HepG2 (cell line): ENCODE data around the gene TMOD2. TPM values are rescaled to one million over a fixed set of nuclear protein-coding genes. Genes with fewer than 3 reads are reported as not detected.

ENCODE experiments used
- ZBTB7A ChIP-seq: sonication (generic); formaldehyde crosslinking; IDR thresholded peaks from 2 replicates; pipeline ENCODE4 v1.8.0; 2022; ENCODE audit warnings: mild to moderate bottlenecking, missing genetic modification reagents
- ZFP62 ChIP-seq: sonication (generic); formaldehyde crosslinking; IDR thresholded peaks from 2 replicates; pipeline ENCODE4 v1.4.0; 2020; ENCODE audit warnings: missing genetic modification reagents
- polyA plus RNA-seq, 8 experiments: library from polyadenylated mRNA; depleted of rRNA in 3 of 8; stranded (reverse) in 7 of 8; unstranded in 1 of 8; fragments of >200 nt; fragmentation: Illumina TruSeq in 4 of 8; extraction: Trizol in 4 of 8; gene quantifications; 2 replicates each; pipeline versions ENCODE4 v1.2.1 to v1.2.3, GENCODE V29; 2011 to 2016; ENCODE audit warnings: low read depth in 4 of 8, missing spikeins in 1 of 8, mixed read lengths in 1 of 8; ENCODE audit not compliant: insufficient read depth in 1 of 8
- total RNA-seq, 5 experiments: library from RNA; depleted of rRNA; stranded (reverse); fragments of >200 nt; fragmentation: Illumina TruSeq; extraction: Trizol; gene quantifications; 2 replicates each; pipeline ENCODE4 v1.2.3, GENCODE V29; 2016; ENCODE audit warnings: low read depth in 1 of 5
- TF ChIP-seq, protein P1 (sequence below): sonication (generic); formaldehyde crosslinking; IDR thresholded peaks from 2 replicates; pipeline ENCODE4 v1.4.0; 2020; ENCODE audit warnings: mild to moderate bottlenecking, missing genetic modification reagents
- TF ChIP-seq, protein P2 (sequence below): sonication (generic); formaldehyde crosslinking; conservative IDR thresholded peaks from 2 replicates; pipeline ENCODE4 v1.8.0; 2022; ENCODE audit warnings: low read depth, missing genetic modification reagents

TMOD2 gene
- total and polyA plus RNA-seq, 2 of the 13 experiments (the other 11 are each of a cell fraction or from before 2014, with no cell fraction given): 0.01 to 0.02 TPM

DNA sequence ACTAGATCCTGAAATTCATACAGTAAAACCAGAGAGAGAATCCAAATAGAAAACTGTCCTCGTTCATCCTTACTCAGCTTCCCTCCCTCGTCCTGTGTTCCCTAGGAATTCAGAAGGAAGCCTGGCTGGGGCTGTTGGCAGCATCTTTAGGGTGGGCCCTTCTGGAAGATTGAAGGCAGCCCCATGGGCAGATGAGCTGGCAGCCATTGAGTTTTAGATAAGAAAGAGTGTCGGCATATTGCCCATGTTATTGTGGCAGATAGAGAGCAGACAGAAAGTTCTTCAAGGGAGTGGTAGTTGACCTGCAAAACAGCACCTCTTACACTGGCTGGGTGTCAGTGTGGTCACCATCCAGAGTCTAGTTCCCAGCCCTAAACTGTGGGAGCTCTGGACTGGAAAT lies 23.5 kb downstream of the TMOD2 start (continued):
- TF ChIP-seq, protein P1, sequence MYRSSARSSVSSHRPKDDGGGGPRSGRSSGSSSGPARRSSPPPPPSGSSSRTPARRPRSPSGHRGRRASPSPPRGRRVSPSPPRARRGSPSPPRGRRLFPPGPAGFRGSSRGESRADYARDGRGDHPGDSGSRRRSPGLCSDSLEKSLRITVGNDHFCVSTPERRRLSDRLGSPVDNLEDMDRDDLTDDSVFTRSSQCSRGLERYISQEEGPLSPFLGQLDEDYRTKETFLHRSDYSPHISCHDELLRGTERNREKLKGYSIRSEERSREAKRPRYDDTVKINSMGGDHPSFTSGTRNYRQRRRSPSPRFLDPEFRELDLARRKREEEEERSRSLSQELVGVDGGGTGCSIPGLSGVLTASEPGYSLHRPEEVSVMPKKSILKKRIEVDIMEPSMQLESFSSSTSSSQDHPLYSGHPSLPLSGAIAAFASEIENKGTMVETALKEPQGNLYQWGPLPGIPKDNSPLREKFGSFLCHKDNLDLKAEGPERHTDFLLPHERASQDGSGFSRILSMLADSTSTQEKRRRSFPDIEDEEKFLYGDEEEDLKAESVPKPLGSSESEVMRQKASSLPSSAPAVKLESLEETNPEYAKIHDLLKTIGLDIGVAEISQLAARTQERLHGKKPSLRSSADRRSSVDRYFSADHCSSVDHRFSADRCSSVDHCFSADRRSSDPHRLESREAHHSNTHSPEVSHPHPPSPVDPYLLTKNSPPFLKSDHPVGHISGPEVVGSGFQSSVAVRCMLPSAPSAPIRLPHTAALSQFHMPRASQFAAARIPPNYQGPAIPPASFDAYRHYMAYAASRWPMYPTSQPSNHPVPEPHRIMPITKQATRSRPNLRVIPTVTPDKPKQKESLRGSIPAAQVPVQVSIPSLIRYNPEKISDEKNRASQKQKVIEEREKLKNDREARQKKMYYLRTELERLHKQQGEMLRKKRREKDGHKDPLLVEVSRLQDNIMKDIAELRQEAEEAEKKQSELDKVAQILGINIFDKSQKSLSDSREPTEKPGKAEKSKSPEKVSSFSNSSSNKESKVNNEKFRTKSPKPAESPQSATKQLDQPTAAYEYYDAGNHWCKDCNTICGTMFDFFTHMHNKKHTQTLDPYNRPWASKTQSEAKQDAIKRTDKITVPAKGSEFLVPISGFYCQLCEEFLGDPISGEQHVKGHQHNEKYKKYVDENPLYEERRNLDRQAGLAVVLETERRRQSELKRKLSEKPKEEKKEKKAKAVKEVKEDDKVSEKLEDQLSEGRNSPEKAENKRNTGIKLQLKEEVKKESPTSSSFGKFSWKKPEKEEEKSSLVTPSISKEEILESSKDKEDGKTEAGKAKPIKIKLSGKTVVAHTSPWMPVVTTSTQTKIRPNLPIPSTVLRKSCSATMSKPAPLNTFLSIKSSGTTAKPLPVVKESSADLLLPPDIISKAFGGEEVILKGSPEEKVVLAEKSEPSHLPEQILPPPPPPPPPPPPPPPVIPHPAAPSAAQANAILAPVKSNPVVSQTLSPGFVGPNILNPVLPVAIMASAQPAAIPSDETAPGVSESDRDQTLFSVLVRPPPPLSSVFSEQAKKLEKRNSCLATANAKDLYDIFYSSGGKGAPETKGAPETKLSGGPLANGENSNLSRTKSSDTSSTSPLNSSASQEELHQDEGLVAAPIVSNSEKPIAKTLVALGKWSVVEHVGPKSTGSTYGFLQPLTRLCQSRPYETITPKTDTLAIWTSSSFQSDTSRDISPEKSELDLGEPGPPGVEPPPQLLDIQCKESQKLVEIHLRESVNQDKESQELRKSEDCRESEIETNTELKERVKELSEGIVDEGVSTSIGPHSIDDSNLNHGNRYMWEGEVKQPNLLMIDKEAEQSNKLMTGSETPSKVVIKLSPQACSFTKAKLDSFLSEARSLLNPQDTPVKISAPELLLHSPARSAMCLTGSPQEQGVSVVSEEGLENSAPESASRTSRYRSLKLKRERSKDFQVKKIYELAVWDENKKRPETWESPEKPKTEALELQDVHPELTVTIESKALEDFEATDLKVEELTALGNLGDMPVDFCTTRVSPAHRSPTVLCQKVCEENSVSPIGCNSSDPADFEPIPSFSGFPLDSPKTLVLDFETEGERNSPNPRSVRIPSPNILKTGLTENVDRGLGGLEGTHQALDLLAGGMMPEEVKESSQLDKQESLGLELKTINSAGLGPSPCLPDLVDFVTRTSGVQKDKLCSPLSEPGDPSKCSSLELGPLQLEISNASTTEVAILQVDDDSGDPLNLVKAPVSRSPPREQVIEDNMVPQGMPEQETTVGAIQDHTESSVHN: no peak
- TF ChIP-seq ZBTB7A (CRISPR knock-in tag): no peak
- no peak for TF ChIP-seq ZFP62 (CRISPR knock-in tag)
- TF ChIP-seq, protein P2, sequence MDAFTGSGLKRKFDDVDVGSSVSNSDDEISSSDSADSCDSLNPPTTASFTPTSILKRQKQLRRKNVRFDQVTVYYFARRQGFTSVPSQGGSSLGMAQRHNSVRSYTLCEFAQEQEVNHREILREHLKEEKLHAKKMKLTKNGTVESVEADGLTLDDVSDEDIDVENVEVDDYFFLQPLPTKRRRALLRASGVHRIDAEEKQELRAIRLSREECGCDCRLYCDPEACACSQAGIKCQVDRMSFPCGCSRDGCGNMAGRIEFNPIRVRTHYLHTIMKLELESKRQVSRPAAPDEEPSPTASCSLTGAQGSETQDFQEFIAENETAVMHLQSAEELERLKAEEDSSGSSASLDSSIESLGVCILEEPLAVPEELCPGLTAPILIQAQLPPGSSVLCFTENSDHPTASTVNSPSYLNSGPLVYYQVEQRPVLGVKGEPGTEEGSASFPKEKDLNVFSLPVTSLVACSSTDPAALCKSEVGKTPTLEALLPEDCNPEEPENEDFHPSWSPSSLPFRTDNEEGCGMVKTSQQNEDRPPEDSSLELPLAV (CRISPR knock-in tag): no peak
